ENCODE data around the gene MEIOC. TPM values are rescaled to one million over a fixed set of nuclear protein-coding genes. Genes with fewer than 3 reads are reported as not detected.

The MEIOC gene
- total RNA-seq, 1 donor from 2014 or later, result 0.60 TPM

DNA sequence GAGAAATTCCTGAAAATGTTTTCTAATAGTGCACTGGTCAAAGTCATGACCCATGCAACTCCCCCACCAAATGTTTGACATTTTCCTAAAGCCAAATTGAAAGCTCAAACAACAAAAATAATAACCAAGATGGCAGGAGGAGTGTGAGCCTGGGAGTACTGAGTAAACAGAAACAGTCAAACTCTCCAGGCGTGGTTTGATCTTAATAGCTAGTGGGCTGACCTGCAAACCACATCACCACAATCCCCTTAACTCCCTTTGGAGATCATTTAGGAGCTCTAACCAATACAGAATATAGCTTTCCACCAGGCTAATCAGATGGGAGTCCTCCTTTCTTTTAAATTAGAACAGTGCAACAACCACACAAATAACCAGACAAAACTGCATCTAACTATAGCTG, 19.2 kb upstream of the MEIOC start:
- Mint-ChIP-seq H3K27ac (no peak overlapping the region), H3K36me3 (no peaks in the 10 kb centered on the region), H3K4me3 (no peak overlapping the region), H3K4me1 (ENCODE audit: unreplicated experiment) (peaks cover 5% of the 10 kb centered on the region), H3K27me3 (peaks cover 3% of the 10 kb centered on the region), H3K9me3 (no peaks in the 10 kb centered on the region)
- TF ChIP-seq, protein P1, sequence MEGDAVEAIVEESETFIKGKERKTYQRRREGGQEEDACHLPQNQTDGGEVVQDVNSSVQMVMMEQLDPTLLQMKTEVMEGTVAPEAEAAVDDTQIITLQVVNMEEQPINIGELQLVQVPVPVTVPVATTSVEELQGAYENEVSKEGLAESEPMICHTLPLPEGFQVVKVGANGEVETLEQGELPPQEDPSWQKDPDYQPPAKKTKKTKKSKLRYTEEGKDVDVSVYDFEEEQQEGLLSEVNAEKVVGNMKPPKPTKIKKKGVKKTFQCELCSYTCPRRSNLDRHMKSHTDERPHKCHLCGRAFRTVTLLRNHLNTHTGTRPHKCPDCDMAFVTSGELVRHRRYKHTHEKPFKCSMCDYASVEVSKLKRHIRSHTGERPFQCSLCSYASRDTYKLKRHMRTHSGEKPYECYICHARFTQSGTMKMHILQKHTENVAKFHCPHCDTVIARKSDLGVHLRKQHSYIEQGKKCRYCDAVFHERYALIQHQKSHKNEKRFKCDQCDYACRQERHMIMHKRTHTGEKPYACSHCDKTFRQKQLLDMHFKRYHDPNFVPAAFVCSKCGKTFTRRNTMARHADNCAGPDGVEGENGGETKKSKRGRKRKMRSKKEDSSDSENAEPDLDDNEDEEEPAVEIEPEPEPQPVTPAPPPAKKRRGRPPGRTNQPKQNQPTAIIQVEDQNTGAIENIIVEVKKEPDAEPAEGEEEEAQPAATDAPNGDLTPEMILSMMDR (conservative IDR thresholded peaks at IDR 0.05), result no peak
- no peak for DNase-seq (ENCODE audit: extremely low spot score, unreplicated experiment)

DNA sequence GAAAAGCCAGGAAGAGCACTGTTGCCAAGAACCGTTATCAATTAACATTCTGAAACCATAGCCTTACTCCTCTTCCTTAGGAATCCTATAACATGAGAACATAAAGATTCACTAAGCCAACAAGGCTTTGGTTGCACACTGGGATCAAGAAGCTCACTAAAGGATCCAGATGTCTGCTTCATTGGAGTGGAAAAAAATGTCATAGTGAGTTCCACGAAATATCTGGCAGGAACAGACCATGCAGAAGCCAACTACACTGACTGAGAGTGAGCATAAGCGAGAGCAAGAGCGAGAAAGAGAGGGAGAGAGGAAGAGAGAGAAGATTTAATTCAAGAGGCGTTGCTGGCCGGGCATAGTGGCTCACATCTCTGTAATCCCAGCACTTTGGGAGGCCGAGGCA, 13.4 kb upstream of the MEIOC start:
- H3K36me3 Mint-ChIP-seq, result no peaks in the 10 kb centered on the region
- TF ChIP-seq, protein P1 (conservative IDR thresholded peaks at IDR 0.05), result no peak
- no peak overlapping the region for H3K4me3 Mint-ChIP-seq
- peaks cover 7% of the 10 kb centered on the region for H3K27me3 Mint-ChIP-seq
- H3K27ac Mint-ChIP-seq, result no peak overlapping the region
- no peak for DNase-seq (ENCODE audit: extremely low spot score, unreplicated experiment)
- no peaks in the 10 kb centered on the region for H3K9me3 Mint-ChIP-seq
- no peaks in the 10 kb centered on the region for H3K4me1 Mint-ChIP-seq (ENCODE audit: unreplicated experiment)

- Mint-ChIP-seq H3K9me3 (no peaks in the 10 kb centered on the region), H3K4me3 (no peak overlapping the region), H3K4me1 (ENCODE audit: unreplicated experiment) (no peaks in the 10 kb centered on the region), H3K27me3 (peaks cover 21% of the 10 kb centered on the region), H3K27ac (no peak overlapping the region), H3K36me3 (no peaks in the 10 kb centered on the region)
- TF ChIP-seq, protein P1 (conservative IDR thresholded peaks at IDR 0.05), result no peak
- no peak for DNase-seq (ENCODE audit: extremely low spot score, unreplicated experiment)
Observed at GRCh38 chr17:44645341-44645740, 10.9 kb upstream of the MEIOC start.

DNA sequence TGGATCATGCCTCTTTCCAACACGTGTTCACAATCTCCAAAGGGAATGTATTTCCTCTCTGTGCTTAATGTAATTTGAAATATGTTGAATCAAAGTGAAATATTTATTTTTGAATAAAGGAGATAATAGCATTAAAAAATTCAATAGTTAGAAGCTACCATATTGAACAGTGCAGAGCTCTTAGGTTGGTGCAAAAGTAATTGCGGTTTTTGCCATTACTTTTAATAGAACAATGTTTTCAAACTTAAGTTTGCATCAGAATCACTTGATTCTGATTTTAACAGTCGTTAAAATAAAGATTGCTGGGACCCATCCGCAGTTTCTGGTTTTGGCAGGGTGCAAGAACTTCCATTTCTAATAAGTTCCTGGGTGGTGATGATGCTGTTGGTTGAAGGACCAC, 10.0 kb upstream of the MEIOC start:
- TF ChIP-seq, protein P1 (conservative IDR thresholded peaks at IDR 0.05), result no peak
- no peaks in the 10 kb centered on the region for H3K4me1 Mint-ChIP-seq (ENCODE audit: unreplicated experiment)
- no peaks in the 10 kb centered on the region for H3K36me3 Mint-ChIP-seq
- H3K4me3 Mint-ChIP-seq, result no peak overlapping the region
- no peaks in the 10 kb centered on the region for H3K9me3 Mint-ChIP-seq
- no peak overlapping the region for H3K27ac Mint-ChIP-seq
- H3K27me3 Mint-ChIP-seq, result peaks cover 26% of the 10 kb centered on the region
- no peak for DNase-seq (ENCODE audit: extremely low spot score, unreplicated experiment)

- no peak for DNase-seq (ENCODE audit: extremely low spot score, unreplicated experiment)
- Mint-ChIP-seq H3K4me1 (ENCODE audit: unreplicated experiment) (no peaks in the 10 kb centered on the region), H3K9me3 (no peaks in the 10 kb centered on the region), H3K36me3 (no peaks in the 10 kb centered on the region), H3K27ac (no peak overlapping the region), H3K4me3 (no peak overlapping the region), H3K27me3 (peaks cover 26% of the 10 kb centered on the region)
- TF ChIP-seq, protein P1 (conservative IDR thresholded peaks at IDR 0.05), result no peak
Observed at GRCh38 chr17:44647736-44648135, 8.5 kb upstream of the MEIOC start.

DNA sequence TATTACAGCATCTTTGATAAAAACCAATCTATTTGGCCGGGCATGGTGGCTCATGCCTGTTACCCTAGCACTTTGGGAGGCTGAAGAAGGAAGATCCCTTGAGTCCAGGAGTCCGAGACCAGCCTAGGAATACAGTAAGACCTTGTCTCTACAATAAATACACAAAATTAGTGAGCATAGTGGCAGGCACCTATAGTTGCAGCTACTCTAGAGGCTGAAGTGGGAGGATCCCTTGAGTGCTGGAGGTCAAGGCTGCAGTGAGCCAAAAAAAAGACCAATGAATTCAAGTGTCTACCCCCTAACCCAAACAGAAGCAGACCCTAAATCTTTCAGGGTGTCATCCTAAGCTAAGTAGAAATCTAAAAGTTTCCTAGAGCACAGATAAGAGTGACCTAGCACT, 7.3 kb upstream of the MEIOC start:
- Mint-ChIP-seq H3K9me3 (peaks cover 4% of the 10 kb centered on the region), H3K4me3 (no peak overlapping the region), H3K27me3 (peaks cover 34% of the 10 kb centered on the region), H3K4me1 (ENCODE audit: unreplicated experiment) (no peaks in the 10 kb centered on the region), H3K27ac (no peak overlapping the region), H3K36me3 (no peaks in the 10 kb centered on the region)
- TF ChIP-seq, protein P1 (conservative IDR thresholded peaks at IDR 0.05), result no peak
- no peak for DNase-seq (ENCODE audit: extremely low spot score, unreplicated experiment)
